Measurements from ENCODE around the gene GALNTL6.

Gene GALNTL6

GRCh38 chr4:172750910-172751309 lies 937.7 kb downstream of the GALNTL6 start:
- TF ChIP-seq CTCF (IDR thresholded peaks at IDR 0.05; ENCODE audit: borderline replicate concordance, insufficient read depth, low read depth, low read length), result no peak
- H3K4me3 ChIP-seq (ENCODE audit: low read depth, low read length), result no peak overlapping the region

DNA sequence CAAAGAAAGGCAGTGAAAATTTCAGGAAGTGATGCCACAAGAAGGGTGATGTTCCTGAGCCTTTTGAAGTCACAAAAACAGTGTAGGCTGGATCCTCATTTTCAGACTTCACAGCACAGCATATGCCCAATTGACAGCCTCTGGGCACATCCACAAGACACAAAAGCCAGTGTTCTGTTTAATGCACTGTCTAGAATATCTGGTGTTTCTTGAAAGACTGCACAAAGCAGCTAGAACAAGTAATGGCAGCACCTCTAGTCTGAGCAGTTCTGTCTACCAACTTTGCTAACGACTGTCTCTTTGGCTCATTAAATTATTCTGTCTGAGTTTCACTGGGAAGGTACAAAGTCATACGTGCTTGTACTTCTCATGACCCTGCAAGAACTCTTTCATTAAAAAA lies 938.3 kb downstream of the GALNTL6 start:
- no peak for TF ChIP-seq CTCF (IDR thresholded peaks at IDR 0.05; ENCODE audit: borderline replicate concordance, insufficient read depth, low read depth, low read length)
- no peak overlapping the region for H3K4me3 ChIP-seq (ENCODE audit: low read depth, low read length)

- H3K4me3 ChIP-seq (ENCODE audit: low read depth, low read length), result no peak overlapping the region
- no peak for TF ChIP-seq CTCF (IDR thresholded peaks at IDR 0.05; ENCODE audit: borderline replicate concordance, insufficient read depth, low read depth, low read length)
Observed at GRCh38 chr4:172758586-172759340, 945.6 kb downstream of the GALNTL6 start.

DNA sequence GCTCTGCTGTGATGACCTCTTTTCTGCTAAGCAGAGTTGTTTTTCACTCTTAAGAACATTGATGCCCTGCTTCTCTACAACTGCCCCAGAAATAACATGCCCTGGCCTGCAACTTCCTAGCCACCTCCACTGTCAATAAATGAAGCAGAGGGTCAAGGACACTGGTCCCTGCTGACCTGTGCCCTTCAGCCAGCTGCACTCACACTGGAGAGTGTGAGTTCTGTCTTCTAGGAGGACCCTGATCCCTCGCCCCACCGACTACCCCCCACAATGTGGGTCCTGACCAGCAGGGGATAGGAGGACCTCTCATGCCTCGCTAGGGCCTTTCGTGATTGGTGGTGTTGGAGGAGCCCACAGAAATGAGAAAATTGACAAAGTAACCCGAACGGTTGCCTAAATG lies 947.3 kb downstream of the GALNTL6 start:
- no peak overlapping the region for H3K4me3 ChIP-seq (ENCODE audit: low read depth, low read length)
- TF ChIP-seq CTCF (IDR thresholded peaks at IDR 0.05; ENCODE audit: borderline replicate concordance, insufficient read depth, low read depth, low read length), result no peak

GRCh38 chr4:172762895-172763294 lies 949.7 kb downstream of the GALNTL6 start:
- no peak overlapping the region for H3K4me3 ChIP-seq (ENCODE audit: low read depth, low read length)
- TF ChIP-seq CTCF (IDR thresholded peaks at IDR 0.05; ENCODE audit: borderline replicate concordance, insufficient read depth, low read depth, low read length), result no peak

DNA sequence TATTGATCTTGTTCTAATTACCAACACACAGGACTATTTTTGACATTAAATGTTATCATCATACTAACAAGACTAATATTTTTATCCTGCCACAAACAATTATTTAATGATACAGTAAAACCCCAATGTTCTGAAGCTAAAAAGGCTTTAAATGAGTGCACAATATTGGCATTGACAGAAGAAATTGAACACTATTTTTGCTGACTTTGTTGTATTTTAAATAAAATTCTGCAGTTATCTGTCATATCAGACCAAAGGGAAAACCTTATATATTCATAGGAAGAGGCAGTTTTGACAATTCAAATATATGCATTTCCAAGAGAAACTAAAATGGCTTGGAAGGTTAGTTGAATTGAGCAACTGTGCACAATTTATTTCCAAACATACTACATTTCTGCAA lies 957.6 kb downstream of the GALNTL6 start:
- no peak for TF ChIP-seq CTCF (IDR thresholded peaks at IDR 0.05; ENCODE audit: borderline replicate concordance, insufficient read depth, low read depth, low read length)
- no peak overlapping the region for H3K4me3 ChIP-seq (ENCODE audit: low read depth, low read length)

DNA sequence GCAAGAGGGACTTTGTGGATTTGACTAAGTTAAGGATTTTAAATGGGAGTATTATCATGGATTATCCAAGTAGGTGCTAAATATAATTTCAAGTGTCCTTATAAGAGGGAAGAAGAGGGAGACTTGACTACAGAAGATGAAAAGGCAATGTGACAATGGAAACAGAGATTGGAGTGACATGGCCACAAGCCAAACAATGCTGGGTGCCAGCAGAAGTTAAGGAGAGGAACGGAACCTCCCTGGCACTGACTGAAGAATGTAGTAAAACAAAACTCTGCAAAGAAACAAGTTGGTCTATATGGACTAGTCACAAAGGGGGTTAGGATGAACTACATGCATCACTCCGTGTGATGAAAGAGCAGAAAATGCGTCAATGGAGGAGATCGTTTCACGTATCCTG lies 959.6 kb downstream of the GALNTL6 start:
- TF ChIP-seq CTCF (IDR thresholded peaks at IDR 0.05; ENCODE audit: borderline replicate concordance, insufficient read depth, low read depth, low read length), result no peak
- no peak overlapping the region for H3K4me3 ChIP-seq (ENCODE audit: low read depth, low read length)
